Liver (tissue), 9 donors: ENCODE results near the gene NUP54. TPM values are rescaled to one million over a fixed set of nuclear protein-coding genes. Genes with fewer than 3 reads are reported as not detected.

Experiments used
- DNase-seq: peaks from one replicate; pipeline ENCODE4 v3.0.0-alpha.2; 2017; ENCODE audit warnings: low spot score
- H3K27ac ChIP-seq, 2 donors: one replicate each; pipeline ENCODE4 v1.7.0; 2013; ENCODE audit warnings: inconsistent platforms in 2 of 2, low read length in 2 of 2, control low read depth in 1 of 2, low read depth in 1 of 2, mild to moderate bottlenecking in 1 of 2
- H3K27me3 ChIP-seq, 4 donors: one replicate each; pipeline versions ENCODE4 v1.6.1 to v1.7.0; 2013; ENCODE audit warnings: low read length in 3 of 4, inconsistent platforms in 1 of 4, mild to moderate bottlenecking in 1 of 4, moderate library complexity in 1 of 4; ENCODE audit not compliant: control insufficient read depth in 4 of 4, insufficient read depth in 4 of 4
- H3K36me3 ChIP-seq, 4 donors: one replicate each; pipeline versions ENCODE4 v1.6.1 to v1.7.0; 2013; ENCODE audit warnings: low read length in 3 of 4, mild to moderate bottlenecking in 3 of 4, low read depth in 1 of 4, moderate library complexity in 1 of 4; ENCODE audit not compliant: control insufficient read depth in 4 of 4, insufficient read depth in 3 of 4
- H3K4me1 ChIP-seq, 4 donors: one replicate each; pipeline versions ENCODE4 v1.6.1 to v1.7.0; 2013; ENCODE audit warnings: low read length in 3 of 4, mild to moderate bottlenecking in 3 of 4, moderate library complexity in 1 of 4; ENCODE audit not compliant: control insufficient read depth in 4 of 4, insufficient read depth in 4 of 4
- H3K4me3 ChIP-seq, 3 donors: one replicate each; pipeline versions ENCODE4 v1.6.1 to v1.7.0; 2013; ENCODE audit warnings: low read length in 3 of 3, control low read depth in 1 of 3, low read depth in 1 of 3, mild to moderate bottlenecking in 1 of 3
- H3K9ac ChIP-seq, 2 donors: one replicate each; pipeline ENCODE4 v1.7.0; 2013; ENCODE audit warnings: low read length in 2 of 2, mild to moderate bottlenecking in 2 of 2, moderate library complexity in 2 of 2, control low read depth in 1 of 2, low read depth in 1 of 2
- H3K9me3 ChIP-seq, 4 donors: one replicate each; pipeline versions ENCODE4 v1.6.1 to v1.7.0; 2013; ENCODE audit warnings: low read length in 3 of 4; ENCODE audit not compliant: control insufficient read depth in 4 of 4
- ATF3 ChIP-seq: IDR thresholded peaks from 2 replicates; pipeline ENCODE4 v1.6.1; 2016; ENCODE audit warnings: antibody characterized with exemption
- CTCF ChIP-seq: fragments of 150-350 bp; IDR thresholded peaks from 2 replicates; pipeline ENCODE4 v1.5.1; 2017; ENCODE audit warnings: improper control_type of control experiment, low read depth, low read length; ENCODE audit not compliant: missing input control
- EGR1 ChIP-seq, 2 donors: IDR thresholded peaks; 2 replicates each; pipeline ENCODE4 v1.6.1; 2016 to 2018; ENCODE audit warnings: antibody characterized with exemption in 2 of 2, low read depth in 2 of 2
- FOXA1 ChIP-seq: IDR thresholded peaks from 2 replicates; pipeline ENCODE4 v1.6.1; 2016; ENCODE audit warnings: antibody characterized with exemption
- GABPA ChIP-seq, 2 donors: IDR thresholded peaks in 1 of 2; conservative IDR thresholded peaks in 1 of 2; 2 replicates each; pipeline ENCODE4 v1.6.1; 2016; ENCODE audit warnings: antibody characterized with exemption in 2 of 2, mild to moderate bottlenecking in 1 of 2, moderate library complexity in 1 of 2
- HNF4A ChIP-seq, 2 donors: conservative IDR thresholded peaks; 2 replicates each; pipeline ENCODE4 v1.6.1; 2016; ENCODE audit warnings: antibody characterized with exemption in 2 of 2, mild to moderate bottlenecking in 2 of 2
- HNF4G ChIP-seq: IDR thresholded peaks from 2 replicates; pipeline ENCODE4 v1.6.1; 2016; ENCODE audit warnings: antibody characterized with exemption
- JUND ChIP-seq, 2 donors: IDR thresholded peaks; 2 replicates each; pipeline ENCODE4 v1.6.1; 2016; ENCODE audit warnings: antibody characterized with exemption in 2 of 2
- MAX ChIP-seq: IDR thresholded peaks from 2 replicates; pipeline ENCODE4 v1.6.1; 2016; ENCODE audit warnings: antibody characterized with exemption
- NR2F2 ChIP-seq: IDR thresholded peaks from 2 replicates; pipeline ENCODE4 v1.6.1; 2016; ENCODE audit warnings: antibody characterized with exemption
- RAD21 ChIP-seq, 2 donors: IDR thresholded peaks; 2 replicates each; pipeline ENCODE4 v1.6.1; 2016; ENCODE audit warnings: antibody characterized with exemption in 2 of 2, mild to moderate bottlenecking in 2 of 2
- REST ChIP-seq: IDR thresholded peaks from 2 replicates; pipeline ENCODE4 v1.6.1; 2016; ENCODE audit warnings: antibody characterized with exemption, mild to moderate bottlenecking
- RXRA ChIP-seq, 2 donors: IDR thresholded peaks; 2 replicates each; pipeline ENCODE4 v1.6.1; 2017 to 2018; ENCODE audit warnings: antibody characterized with exemption in 2 of 2, mild to moderate bottlenecking in 1 of 2
- SP1 ChIP-seq: IDR thresholded peaks from 2 replicates; pipeline ENCODE4 v1.6.1; 2018; ENCODE audit warnings: antibody characterized with exemption, mild to moderate bottlenecking
- YY1 ChIP-seq: IDR thresholded peaks from 2 replicates; pipeline ENCODE4 v1.6.1; 2016; ENCODE audit warnings: antibody characterized with exemption, mild to moderate bottlenecking
- ZBTB33 ChIP-seq: IDR thresholded peaks from 2 replicates; pipeline ENCODE4 v1.6.1; 2016; ENCODE audit warnings: antibody characterized with exemption
- WGBS: extraction: QIAGEN DNeasy Blood & Tissue Kit; methylation state at CpG from one replicate; pipeline ENCODE4 v1.1.7; 2013; 5-methylcytosine and 5-hydroxymethylcytosine counted together
- polyA plus RNA-seq, 2 donors: library from polyadenylated mRNA; stranded (reverse) in 1 of 2; unstranded in 1 of 2; fragments of 200-250 nt in 1 of 2; fragments of >200 nt in 1 of 2; fragmentation: Nextera tagmentation in 1 of 2; extraction: Ambion mirVana in 1 of 2; gene quantifications; one replicate each; pipeline versions ENCODE4 v1.2.1 to v1.2.3, GENCODE V29; 2013 to 2015
- total RNA-seq, 2 donors: library from RNA; depleted of rRNA; stranded (reverse); fragments of >200 nt; gene quantifications; one replicate each; pipeline ENCODE4 v1.2.3, GENCODE V29; 2014
- donor health status: healthy.
- donor health status: healthy.
- donor health status: healthy.
- donor health status: healthy.
- donor health status: healthy.

NUP54 gene
- total and polyA plus RNA-seq, 4 donors: 8.3 to 29.3 (median 16.5) TPM

- TF ChIP-seq REST: no peak
- TF ChIP-seq SP1: no peak
- TF ChIP-seq RXRA (IDR thresholded peaks at IDR 0.05): no peak
- no peak for TF ChIP-seq ATF3
- no peak for TF ChIP-seq MAX
- TF ChIP-seq GABPA (IDR thresholded peaks at IDR 0.05 in 1 of 2, conservative IDR thresholded peaks at IDR 0.05 in 1 of 2): no peak
- TF ChIP-seq HNF4A (conservative IDR thresholded peaks at IDR 0.05): no peak
- no peak for TF ChIP-seq YY1
These were observed 30.7 kb downstream of the NUP54 start (continued) for GRCh38 chr4:76117536-76117935.

GRCh38 chr4:76116821-76117220 is 31.4 kb downstream of the NUP54 start:
- no peak overlapping the region for H3K27ac ChIP-seq
- no peak for DNase-seq
- H3K9ac ChIP-seq: no peak overlapping the region
- H3K4me1 ChIP-seq: no peaks in the 10 kb centered on the region
- no peaks in the 10 kb centered on the region for H3K27me3 ChIP-seq
- TF ChIP-seq CTCF (no peak), MAX (no peak), HNF4G (no peak), HNF4A (conservative IDR thresholded peaks at IDR 0.05) (no peak), REST (no peak), ZBTB33 (no peak), NR2F2 (no peak), FOXA1 (no peak), EGR1 (IDR thresholded peaks at IDR 0.05; ENCODE audit: low read depth in 2 of 2) (no peak), SP1 (no peak), RXRA (IDR thresholded peaks at IDR 0.05) (no peak), RAD21 (IDR thresholded peaks at IDR 0.05) (no peak), JUND (IDR thresholded peaks at IDR 0.05) (no peak)
- peaks cover 2 to 49% (median 35%) of the 10 kb centered on the region in 4 donors for H3K36me3 ChIP-seq
- no peaks in the 10 kb centered on the region for H3K9me3 ChIP-seq
- H3K4me3 ChIP-seq: no peak overlapping the region
- WGBS: 99% methylated on average over 1 of the region's 1 CpG
